NK-92 (cell line): Measurements from ENCODE around the gene PACRG.

Experiments used
- DNase-seq: peaks from one replicate; lab custom pipeline; 2025; ENCODE audit not compliant: unreplicated experiment; lab: John Stamatoyannopoulos, UW

PACRG gene

DNA sequence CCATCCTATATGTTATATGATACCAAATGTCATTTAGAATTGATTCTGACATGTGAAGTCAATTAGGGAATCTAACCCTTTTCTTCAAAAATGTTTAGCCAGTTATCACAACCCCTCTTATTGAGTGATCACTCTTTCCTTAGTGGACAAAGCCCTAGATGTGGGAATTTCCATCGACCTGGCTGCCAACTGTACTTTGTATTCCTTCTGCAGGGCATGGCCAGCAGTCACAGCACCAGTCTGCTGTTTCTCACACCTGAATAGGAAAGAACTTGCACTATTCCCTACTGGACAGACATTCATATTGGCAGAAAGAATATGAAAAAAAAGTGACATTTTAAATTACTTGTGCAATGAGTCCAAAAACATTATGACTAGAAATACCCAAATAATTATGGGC is 271.0 kb downstream of the PACRG start:
- DNase-seq, result no peak

DNA sequence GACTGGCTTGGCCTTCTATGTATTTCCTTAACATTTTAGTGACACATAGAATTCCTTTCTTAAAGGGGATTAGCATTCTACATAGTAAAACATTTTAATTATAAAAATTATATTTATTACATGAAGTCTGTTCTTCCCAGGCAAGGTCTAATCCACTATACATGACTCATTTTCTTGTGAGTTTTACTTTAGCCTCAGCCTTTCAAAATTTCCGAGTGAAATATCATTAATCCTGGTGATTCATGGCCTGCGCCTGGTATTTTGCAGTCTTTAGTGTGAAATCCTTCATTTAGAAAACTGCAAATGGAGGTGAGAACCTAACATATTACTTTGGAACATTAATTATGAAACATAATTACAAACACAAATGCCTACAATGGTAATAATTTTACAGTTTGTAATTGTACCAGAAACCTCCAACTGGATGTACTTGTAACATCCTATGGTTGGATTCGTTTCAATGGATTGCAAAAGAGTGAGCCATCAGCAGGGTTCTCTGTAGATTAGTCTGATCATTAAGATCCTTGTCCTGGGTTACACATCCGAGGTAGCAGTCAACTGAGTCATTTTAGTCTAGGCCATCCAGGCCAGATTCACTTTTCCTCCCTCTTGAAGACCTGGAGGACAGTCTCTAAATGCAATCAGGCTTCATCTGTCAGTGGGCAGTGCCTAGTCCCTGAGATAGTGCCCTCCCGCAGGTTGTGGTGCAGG is 272.0 kb downstream of the PACRG start:
- DNase-seq, result no peak

DNA sequence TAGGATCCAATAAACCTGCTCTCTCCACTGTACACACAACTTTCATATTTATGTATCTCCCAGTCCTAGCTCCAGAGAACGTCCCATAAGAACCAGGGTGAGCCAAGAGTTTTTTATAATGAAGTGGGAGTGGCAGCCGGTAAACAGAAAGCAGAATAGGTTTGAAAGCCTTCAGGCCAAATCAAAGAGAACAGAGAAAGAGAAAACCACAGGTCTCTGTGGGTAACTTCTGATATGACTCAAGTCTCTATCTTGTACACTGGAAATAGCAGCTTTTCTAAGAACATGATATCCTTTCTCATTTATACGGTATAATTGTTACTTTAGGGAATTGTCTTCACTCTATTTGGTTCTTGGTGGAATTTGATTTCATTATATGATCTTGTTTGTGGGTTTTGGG is 273.6 kb downstream of the PACRG start:
- DNase-seq, result no peak

GRCh38 chr6:163008186-163008585 is 280.4 kb downstream of the PACRG start:
- no peak for DNase-seq

DNA sequence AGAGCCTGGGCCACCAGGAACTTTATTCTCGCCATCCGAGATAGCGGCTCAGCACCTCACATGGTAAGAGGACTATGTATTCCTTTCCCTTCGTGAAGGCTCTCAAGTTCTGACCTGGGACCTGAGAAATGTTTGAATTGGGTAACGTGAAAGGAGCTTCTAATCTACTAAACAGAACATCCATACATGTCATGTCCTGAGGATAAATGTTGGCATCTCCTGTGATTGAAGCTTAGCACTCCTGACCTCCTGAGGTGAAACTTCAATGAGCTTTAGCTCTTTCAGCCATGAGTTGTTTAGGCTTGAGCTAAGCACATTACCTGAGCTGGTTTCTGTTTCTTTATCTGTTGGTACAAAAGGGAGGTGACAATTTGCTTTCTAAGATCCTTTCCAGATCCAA is 280.9 kb downstream of the PACRG start:
- no peak for DNase-seq

GRCh38 chr6:163010145-163010544 is 282.4 kb downstream of the PACRG start:
- DNase-seq, result no peak

DNA sequence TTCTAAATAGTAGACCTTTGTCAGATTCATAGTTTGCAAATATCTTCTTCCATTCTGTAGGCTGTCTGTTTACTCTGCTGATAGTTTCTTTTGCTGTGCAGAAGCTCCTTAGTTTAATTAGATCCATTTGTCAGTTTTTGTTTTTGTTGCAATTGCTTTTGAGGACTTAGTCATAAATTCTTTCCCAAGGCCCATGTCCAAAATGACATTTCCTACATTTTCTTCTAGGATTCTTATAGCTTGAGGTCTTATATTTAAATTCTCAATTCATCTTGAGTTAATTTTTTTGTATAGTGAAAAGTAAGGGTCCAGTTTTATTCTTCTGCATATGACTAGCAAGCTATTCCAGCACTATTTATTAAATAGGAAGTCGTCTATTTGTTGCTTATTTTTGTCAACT is 287.0 kb downstream of the PACRG start:
- DNase-seq, result no peak

DNA sequence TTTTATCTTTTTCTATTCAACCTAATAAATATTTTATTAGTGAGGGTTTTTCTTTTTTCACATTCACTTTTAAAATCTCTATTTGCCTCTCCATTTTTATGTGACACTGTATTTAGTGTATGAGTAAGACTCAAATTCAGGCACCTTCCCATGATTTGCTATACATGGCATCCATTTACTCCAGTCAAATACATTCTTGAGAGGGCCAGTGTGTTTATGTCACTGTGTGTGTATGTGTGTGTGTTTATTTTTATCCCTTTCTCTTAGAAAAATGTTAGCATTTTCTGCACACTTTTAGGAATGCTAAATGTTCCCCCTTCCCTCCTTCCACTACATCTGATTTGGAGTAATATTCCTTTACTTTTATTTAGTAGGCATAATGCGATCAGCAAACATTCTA is 290.0 kb downstream of the PACRG start:
- no peak for DNase-seq

GRCh38 chr6:163019926-163020325 is 292.2 kb downstream of the PACRG start:
- DNase-seq, result no peak

GRCh38 chr6:163021054-163021453 is 293.3 kb downstream of the PACRG start:
- no peak for DNase-seq

DNA sequence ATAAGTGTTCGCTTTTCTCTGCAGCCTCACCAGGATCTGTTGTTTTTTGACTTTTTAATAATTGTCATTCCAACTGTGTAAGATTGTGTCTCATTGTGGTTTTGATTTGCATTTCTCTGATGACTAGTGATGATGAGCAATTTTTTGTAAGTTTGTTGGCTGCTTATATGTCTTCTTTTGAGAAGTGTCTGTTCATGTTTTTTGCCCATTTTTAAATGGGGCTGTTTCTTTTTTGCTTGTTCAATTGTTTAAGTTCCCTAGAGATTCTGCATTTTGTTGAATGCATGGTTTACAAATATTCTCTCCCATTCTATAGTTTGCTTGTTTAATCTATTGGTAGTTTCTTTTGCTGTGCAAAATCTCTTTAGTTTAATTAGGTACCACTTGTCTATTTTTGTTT is 295.9 kb downstream of the PACRG start:
- no peak for DNase-seq

- DNase-seq, result no peak
Measured at GRCh38 chr6:163026893-163027292, 299.1 kb downstream of the PACRG start.

GRCh38 chr6:163030980-163031379 is 303.2 kb downstream of the PACRG start:
- no peak for DNase-seq

DNA sequence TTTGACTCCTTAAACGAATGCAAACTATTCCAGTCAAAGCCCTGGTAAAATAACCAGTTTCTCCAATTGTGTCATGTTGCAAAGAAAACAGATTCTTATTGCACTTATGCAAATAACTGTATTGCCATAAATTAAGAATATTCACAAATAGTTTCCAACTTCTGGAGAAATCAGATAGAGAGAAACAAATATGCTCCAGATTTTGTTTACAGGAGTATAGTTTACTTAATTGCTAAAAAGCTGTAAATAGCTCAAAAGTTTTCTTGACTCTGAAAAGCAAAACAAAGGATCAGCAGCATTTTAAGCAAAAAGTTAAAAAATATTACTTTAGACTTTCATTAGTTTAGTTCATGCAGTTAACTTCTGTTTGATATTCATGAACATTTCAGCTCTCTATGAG is 304.2 kb downstream of the PACRG start:
- DNase-seq, result no peak

GRCh38 chr6:163036160-163036645 is 308.4 kb downstream of the PACRG start:
- no peak for DNase-seq

- DNase-seq, result no peak
Measured at GRCh38 chr6:163038317-163038716, 310.5 kb downstream of the PACRG start.

DNA sequence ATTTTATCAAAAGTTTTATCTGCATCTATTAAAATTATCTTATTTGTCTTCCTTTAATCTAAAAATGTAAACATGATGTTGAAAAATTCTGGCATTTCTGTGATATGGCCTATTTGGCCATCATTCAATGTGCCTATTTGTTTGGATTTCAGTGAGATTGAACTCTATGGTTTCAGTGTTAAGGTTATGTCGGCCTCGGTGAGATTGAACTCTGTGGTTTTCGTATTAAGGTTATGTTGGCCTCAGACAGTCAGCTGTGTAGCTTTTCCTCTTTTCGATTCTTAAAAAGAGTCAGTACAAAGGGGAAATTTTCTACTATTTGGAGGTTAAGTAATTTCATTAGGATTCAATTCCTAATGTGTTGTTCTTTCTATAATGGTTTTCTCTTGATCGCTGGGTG is 320.6 kb downstream of the PACRG start:
- DNase-seq, result no peak

DNA sequence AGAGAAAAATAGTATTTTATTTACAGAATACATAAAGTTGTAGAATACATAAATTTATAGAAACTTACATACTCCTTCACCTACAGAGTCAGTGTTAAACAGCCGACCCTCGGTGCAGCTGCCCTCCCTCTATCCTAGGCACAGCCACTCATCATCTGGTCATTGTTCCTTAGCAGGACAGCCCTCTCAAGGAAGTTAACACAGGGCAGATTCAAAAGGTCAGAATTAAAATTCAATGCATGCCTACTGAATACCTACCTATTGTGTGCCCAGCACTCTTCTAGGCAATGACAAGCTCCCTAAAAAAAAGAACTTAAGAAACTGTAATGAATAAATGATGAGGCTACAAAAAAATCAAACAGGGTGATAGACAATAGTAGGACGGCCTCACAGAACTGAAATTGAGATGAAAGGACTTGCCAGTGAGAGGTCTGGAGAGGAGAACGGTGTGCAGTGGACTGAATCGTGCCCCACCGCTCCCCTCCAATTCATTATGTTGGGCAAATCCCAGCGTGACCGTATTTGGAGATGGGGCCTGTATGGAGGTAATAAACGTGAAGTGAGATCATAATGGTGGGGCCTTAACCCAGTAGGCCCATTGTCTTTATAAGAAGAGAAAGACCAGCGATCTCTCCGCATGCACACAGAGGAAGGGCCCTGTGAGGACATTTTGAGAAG is 326.0 kb downstream of the PACRG start:
- no peak for DNase-seq

DNA sequence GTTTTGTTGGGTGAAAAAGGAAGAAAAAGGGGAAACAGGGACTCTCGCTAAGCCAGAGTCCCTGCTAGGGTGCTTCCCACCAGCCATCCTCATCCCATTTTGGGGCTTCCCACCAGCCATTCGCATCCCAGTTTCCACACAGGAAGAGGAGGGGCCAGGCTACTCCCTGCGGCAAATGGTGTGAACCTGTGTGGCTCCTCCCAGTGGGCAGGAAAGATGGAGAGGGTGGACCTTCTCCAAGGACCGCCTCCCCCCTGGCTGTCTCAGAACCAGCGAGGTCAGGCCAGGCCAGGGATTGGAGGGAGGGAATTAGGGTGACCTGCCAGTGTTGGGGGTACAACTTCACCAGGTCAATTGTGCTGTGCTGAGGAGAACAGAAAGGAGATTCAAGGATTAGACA is 326.9 kb downstream of the PACRG start:
- DNase-seq, result no peak

- no peak for DNase-seq
Measured at GRCh38 chr6:163057260-163057659, 329.5 kb downstream of the PACRG start.

DNA sequence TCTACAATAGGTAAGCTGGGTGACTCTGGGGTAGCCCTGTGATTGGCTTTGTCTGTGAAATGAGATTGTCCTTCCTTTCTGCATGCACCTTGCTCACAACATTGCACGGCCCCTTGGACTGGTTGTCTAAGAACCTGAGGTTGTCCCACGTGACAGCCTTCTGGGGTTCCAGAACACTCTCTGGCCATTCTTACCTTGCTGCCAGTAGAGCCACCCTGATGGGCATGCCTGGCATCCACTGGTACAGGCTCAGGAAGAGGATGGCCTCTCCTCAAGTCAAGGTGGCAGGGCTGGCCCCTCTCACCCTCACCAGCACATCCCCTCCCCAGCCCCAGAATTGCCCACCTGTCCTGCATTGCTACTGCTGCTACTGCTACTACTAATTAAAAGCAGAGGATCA is 335.0 kb downstream of the PACRG start:
- DNase-seq, result no peak

- DNase-seq, result no peak
Measured at GRCh38 chr6:163063561-163063960, 335.8 kb downstream of the PACRG start.

- no peak for DNase-seq
Measured at GRCh38 chr6:163064397-163064796, 336.6 kb downstream of the PACRG start.
